B cell (primary cell): ENCODE measurements around the gene MAPKAP1. TPM values are rescaled to one million over a fixed set of nuclear protein-coding genes. Genes with fewer than 3 reads are reported as not detected.

Experiments
- ATAC-seq: fragments of 200-7000 bp; cut with Tn5 transposase; one replicate; pipeline ENCODE4 v1.10.0; 2021; ENCODE audit warnings: low read depth, mild to moderate bottlenecking, moderate number of reproducible peaks, moderate library complexity
- CTCF ChIA-PET: fragments of 350-600 bp; sonication (Branson Sonifier 250); formaldehyde crosslinking; loops from one replicate; lab custom pipeline; 2021; ENCODE audit warnings: antibody characterized with exemption, inconsistent platforms; lab: Charles Lee
- POLR2A ChIA-PET: fragments of 350-600 bp; sonication (Branson Sonifier 250); formaldehyde crosslinking; loops from one replicate; lab custom pipeline; 2021; ENCODE audit warnings: antibody characterized with exemption; lab: Charles Lee
- DNase-seq: peaks from one replicate; pipeline ENCODE4 v3.0.0; 2013
- H2AFZ ChIP-seq: 2 replicates; pipeline ENCODE4 v1.6.1; 2012; ENCODE audit warnings: mild to moderate bottlenecking, low read depth, low read length; ENCODE audit not compliant: insufficient read depth, poor library complexity, severe bottlenecking
- H3K27ac ChIP-seq, 2 donors: 1 replicate in 1 of 2; 2 replicates in 1 of 2; pipeline ENCODE4 v1.5.1; 2012 to 2013; ENCODE audit warnings: low read length in 2 of 2, mild to moderate bottlenecking in 2 of 2, moderate library complexity in 1 of 2
- H3K27me3 ChIP-seq, 4 experiments: fragments of 200-600 bp in 1 of 4; sonication (generic) in 1 of 4; replicated peaks in 1 of 4; 1 replicate in 2 of 4; 2 replicates in 2 of 4; pipeline versions ENCODE4 v1.6.1 to v1.7.0; 2013 to 2016; ENCODE audit warnings: low read length in 3 of 4, mild to moderate bottlenecking in 2 of 4, mixed read lengths in 1 of 4, moderate library complexity in 1 of 4; ENCODE audit not compliant: insufficient read depth in 4 of 4, control insufficient read depth in 3 of 4; ENCODE audit errors: control extremely low read depth in 1 of 4
- H3K36me3 ChIP-seq, 2 experiments: replicated peaks in 1 of 2; 1 replicate in 1 of 2; 2 replicates in 1 of 2; pipeline versions ENCODE4 v1.6.1 to v1.7.1; 2013; ENCODE audit warnings: low read length in 1 of 2; ENCODE audit not compliant: insufficient read depth in 2 of 2, control insufficient read depth in 1 of 2; ENCODE audit errors: control extremely low read depth in 1 of 2, extremely low read depth in 1 of 2
- H3K4me1 ChIP-seq, 2 donors: fragments of 200-600 bp in 1 of 2; sonication (generic) in 1 of 2; 1 replicate in 1 of 2; 2 replicates in 1 of 2; pipeline versions ENCODE4 v1.5.1 to v1.6.1; 2013 to 2017; ENCODE audit warnings: low read length in 2 of 2; ENCODE audit not compliant: control insufficient read depth in 2 of 2, insufficient read depth in 2 of 2
- H3K4me2 ChIP-seq: replicated peaks from 2 replicates; pipeline ENCODE3; 2012; ENCODE audit warnings: mild to moderate bottlenecking, low read depth, low read length; ENCODE audit not compliant: poor library complexity, severe bottlenecking
- H3K4me3 ChIP-seq, 5 experiments: fragments of 200-600 bp in 1 of 5; sonication (generic) in 1 of 5; 1 replicate in 3 of 5; 2 replicates in 2 of 5; pipeline versions ENCODE4 v1.5.1 to v1.7.0; 2011 to 2016; ENCODE audit warnings: low read length in 4 of 5, mild to moderate bottlenecking in 4 of 5, low read depth in 2 of 5, control low read depth in 1 of 5, moderate library complexity in 1 of 5; ENCODE audit not compliant: insufficient read depth in 1 of 5; ENCODE audit errors: control extremely low read depth in 1 of 5, extremely low read depth in 1 of 5
- H3K79me2 ChIP-seq: fragments of 200-600 bp; sonication (generic); one replicate; pipeline ENCODE4 v1.6.0; 2016; ENCODE audit warnings: low read length; ENCODE audit not compliant: control insufficient read depth, insufficient read depth
- H3K9ac ChIP-seq: fragments of 200-600 bp; sonication (generic); 2 replicates; pipeline ENCODE4 v1.6.1; 2017; ENCODE audit warnings: mild to moderate bottlenecking, low read length, moderate library complexity
- H3K9me3 ChIP-seq, 3 donors: one replicate each; pipeline versions ENCODE4 v1.6.1 to v1.7.1; 2013; ENCODE audit warnings: low read length in 2 of 3; ENCODE audit not compliant: control insufficient read depth in 2 of 3, insufficient read depth in 1 of 3; ENCODE audit errors: control extremely low read depth in 1 of 3
- H4K20me1 ChIP-seq: 2 replicates; pipeline ENCODE4 v1.6.0; 2012; ENCODE audit warnings: mild to moderate bottlenecking, low read length; ENCODE audit not compliant: insufficient read depth, control insufficient read depth, poor library complexity, severe bottlenecking
- H3K27ac Mint-ChIP-seq: one replicate; pipeline ENCODE4 v1.8.0; 2021; ENCODE audit warnings: mixed read lengths
- H3K27me3 Mint-ChIP-seq: one replicate; pipeline ENCODE4 v1.8.0; 2021; ENCODE audit warnings: mixed read lengths
- H3K4me1 Mint-ChIP-seq: one replicate; pipeline ENCODE4 v1.8.0; 2021; ENCODE audit warnings: mixed read lengths
- H3K4me3 Mint-ChIP-seq: one replicate; pipeline ENCODE4 v1.8.0; 2021; ENCODE audit warnings: mixed read lengths
- H3K9me3 Mint-ChIP-seq: one replicate; pipeline ENCODE4 v1.8.0; 2022; ENCODE audit warnings: mixed read lengths; ENCODE audit not compliant: insufficient read depth
- CTCF ChIP-seq: fragments of 200-600 bp; IDR thresholded peaks from one replicate; pipeline ENCODE4 v1.8.0; 2022; ENCODE audit warnings: antibody characterized with exemption, mild to moderate bottlenecking
- EZH2 ChIP-seq: IDR thresholded peaks from 2 replicates; pipeline ENCODE4 v1.6.1; 2012; ENCODE audit warnings: borderline replicate concordance, low read depth, mild to moderate bottlenecking, moderate library complexity, low read length; ENCODE audit not compliant: insufficient read depth, poor library complexity, severe bottlenecking
- WGBS: methylation state at CpG from one replicate; pipeline ENCODE4 v1.1.5; 2013; ENCODE audit warnings: missing lambda C conversion rate; ENCODE audit not compliant: insufficient coverage; 5-methylcytosine and 5-hydroxymethylcytosine counted together
- intact Hi-C: fragments of 100-400 bp; cut with micrococcal nuclease; formaldehyde crosslinking; loops from one replicate; pipeline ENCODE4 v1.10.0; 2022
- polyA plus RNA-seq: library from polyadenylated mRNA; depleted of rRNA; stranded (reverse); fragments of >200 nt; gene quantifications from 2 replicates; pipeline ENCODE4 v1.2.3, GENCODE V29; 2012
- total RNA-seq, 2 donors: library from RNA; stranded (reverse); fragments of 120-200 nt in 1 of 2; gene quantifications; 1 replicate in 1 of 2; 2 replicates in 1 of 2; pipeline versions ENCODE4 v1.2.3 to v1.2.4, GENCODE V29; 2013 to 2022

Gene MAPKAP1
- total and polyA plus RNA-seq, 2 donors (not counting 1 experiment from before 2014, with no cell fraction given) = 51.6 to 62.4 TPM

GRCh38 chr9:125504616-125505015, 202.4 kb downstream of the MAPKAP1 start:
- H3K27ac Mint-ChIP-seq = no peak overlapping the region
- no peak overlapping the region for H3K4me3 ChIP-seq
- H3K4me1 ChIP-seq = no peaks in the 10 kb centered on the region
- H3K9ac ChIP-seq = no peak overlapping the region
- H3K27ac ChIP-seq = no peak overlapping the region
- H3K27me3 Mint-ChIP-seq = no peaks in the 10 kb centered on the region
- ATAC-seq (no peak), DNase-seq (no peak)
- intact Hi-C loops = no loop called here
- peaks cover 3% of the 10 kb centered on the region for H3K4me1 Mint-ChIP-seq
- POLR2A ChIA-PET = no interaction called here
- no CpG with 5 or more reads among the region's 1 CpG for WGBS
- H3K79me2 ChIP-seq = peaks cover 6% of the 10 kb centered on the region
- no peak overlapping the region for H2AFZ ChIP-seq
- no peak overlapping the region for H3K4me3 Mint-ChIP-seq
- no peaks in the 10 kb centered on the region for H3K9me3 ChIP-seq
- no peak overlapping the region for H3K4me2 ChIP-seq
- H3K27me3 ChIP-seq = no peaks in the 10 kb centered on the region
- CTCF ChIA-PET = no interaction called here
- H3K9me3 Mint-ChIP-seq = no peaks in the 10 kb centered on the region
- peaks cover 1 to 18% of the 10 kb centered on the region in 2 experiments for H3K36me3 ChIP-seq
- H4K20me1 ChIP-seq = no peaks in the 10 kb centered on the region
- TF ChIP-seq CTCF (no peak), EZH2 (no peak)

- Histone ChIP-seq H3K79me2 (peaks cover 3% of the 10 kb centered on the region), H3K36me3 (no peaks in the 10 kb centered on the region), H3K4me3 (no peak overlapping the region), H2AFZ (no peak overlapping the region), H3K27me3 (no peaks in the 10 kb centered on the region), H3K4me2 (no peak overlapping the region), H3K9ac (no peak overlapping the region), H3K27ac (no peak overlapping the region), H3K9me3 (no peaks in the 10 kb centered on the region), H3K4me1 (peaks cover 14 to 15% of the 10 kb centered on the region in 2 donors), H4K20me1 (no peaks in the 10 kb centered on the region)
- H3K4me1 Mint-ChIP-seq = peaks cover 25% of the 10 kb centered on the region
- intact Hi-C loops = no loop called here
- no peak overlapping the region for H3K27ac Mint-ChIP-seq
- ATAC-seq = no peak
- TF ChIP-seq CTCF (no peak), EZH2 (no peak)
- WGBS = no CpG with 5 or more reads among the region's 1 CpG
- no peak for DNase-seq
- ChIA-PET CTCF (interaction anchor here (0.6 kb wide), 1 partner anchor 25 kb away, joined by 3 read pairs; no protein-coding TSS in a partner anchor), POLR2A (no interaction called here)
- no peaks in the 10 kb centered on the region for H3K9me3 Mint-ChIP-seq
- no peaks in the 10 kb centered on the region for H3K27me3 Mint-ChIP-seq
- H3K4me3 Mint-ChIP-seq = no peak overlapping the region
Observed at GRCh38 chr9:125497906-125498305, 209.1 kb downstream of the MAPKAP1 start.
